Activated T-cell treated with anti-CD3 and anti-CD28 coated beads for 24 hours (primary cell): ENCODE results near the gene USE1.

Source experiments
- DNase-seq: peaks from one replicate; pipeline ENCODE4 v3.0.0-alpha.2; 2020; ENCODE audit warnings: low read depth

The USE1 gene

GRCh38 chr19:17235971-17236777 lies 21.0 kb downstream of the USE1 start:
- DNase-seq: no peak

GRCh38 chr19:17236811-17237543 lies 21.8 kb downstream of the USE1 start:
- no peak for DNase-seq

DNA sequence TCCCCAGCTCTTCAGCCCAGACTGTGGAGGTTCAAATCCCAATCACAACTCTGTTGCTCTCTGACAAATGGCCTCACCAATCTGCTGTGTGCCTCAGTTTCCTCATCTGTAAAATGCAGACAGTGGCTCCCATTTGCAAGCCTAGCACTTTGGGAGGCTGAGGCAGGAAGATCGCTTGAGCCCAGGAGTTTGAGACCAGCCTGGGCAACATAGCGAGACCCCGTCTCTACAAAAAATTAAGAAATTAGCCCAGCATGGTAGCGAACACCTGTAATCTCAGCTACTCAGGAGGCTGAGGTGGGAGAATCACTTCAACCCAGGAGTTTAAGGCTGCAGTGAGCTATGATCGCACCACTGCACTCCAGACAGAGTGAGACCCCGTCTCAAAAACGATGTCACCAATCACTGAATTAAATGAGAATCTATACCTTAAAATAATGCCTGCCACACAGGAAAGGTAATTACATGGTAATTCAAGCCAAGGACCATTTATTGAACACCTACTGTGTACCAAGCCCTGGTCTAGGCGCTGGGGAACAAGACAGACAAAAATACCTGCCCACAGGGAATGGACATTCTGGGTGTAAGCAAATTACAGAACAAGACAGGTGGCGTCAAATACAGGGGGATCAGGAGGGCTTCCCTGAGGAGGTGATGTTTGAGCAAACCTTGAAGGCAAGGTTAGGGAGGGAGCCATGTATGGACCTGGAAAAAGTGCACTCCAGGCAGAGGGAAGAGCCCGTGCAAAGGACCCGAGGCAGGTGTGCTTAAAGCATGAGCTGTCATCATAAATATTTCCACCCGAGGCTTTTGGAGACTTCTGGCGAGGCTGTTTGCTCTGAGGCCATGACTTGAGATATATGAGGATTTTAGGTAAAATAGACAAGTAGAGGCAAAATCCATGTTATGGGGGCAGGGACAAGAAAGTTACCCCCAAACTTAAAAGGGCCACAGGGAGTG lies 22.9 kb downstream of the USE1 start:
- DNase-seq: no peak

- DNase-seq: no peak
Observed at GRCh38 chr19:17240062-17240752, 25.1 kb downstream of the USE1 start.

GRCh38 chr19:17240826-17241399 lies 25.8 kb downstream of the USE1 start:
- DNase-seq: no peak

DNA sequence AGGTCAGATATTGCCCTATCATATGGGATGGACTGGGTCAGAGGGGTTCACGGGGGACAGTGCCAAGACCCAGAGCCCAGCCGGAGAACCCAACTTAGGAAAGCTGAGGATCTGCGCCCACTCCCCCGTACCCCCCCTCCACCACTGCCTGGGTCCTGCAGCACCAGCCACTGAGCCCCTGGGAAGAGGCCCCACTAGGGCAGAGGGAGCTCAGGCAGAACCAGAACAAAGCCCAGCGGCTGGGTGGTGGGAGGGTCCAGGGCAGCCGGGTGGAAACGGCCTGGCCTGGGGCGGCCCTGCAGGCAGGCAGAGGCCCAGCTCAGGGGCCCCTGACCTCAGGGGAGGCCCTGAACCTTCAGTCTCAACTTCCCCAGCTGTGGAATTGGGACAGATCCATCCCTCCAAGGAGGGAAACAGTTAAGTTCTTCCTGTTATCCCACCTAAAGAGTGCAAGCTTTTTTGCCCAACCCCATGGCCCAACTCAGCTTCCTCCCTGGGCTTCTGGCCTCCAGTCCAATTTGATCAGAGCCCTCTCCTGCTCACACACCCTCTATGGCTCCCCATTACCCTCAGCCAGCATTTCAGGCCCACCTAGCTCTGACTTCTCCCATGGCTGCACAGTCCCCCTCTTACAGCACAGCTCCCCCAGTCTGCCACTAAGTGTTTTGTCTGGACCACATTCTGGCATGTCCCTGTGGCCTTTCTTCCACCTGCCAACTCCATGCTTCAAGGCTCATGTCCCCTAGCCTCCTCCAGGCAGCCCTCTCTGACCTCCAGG lies 27.5 kb downstream of the USE1 start:
- DNase-seq: no peak

DNA sequence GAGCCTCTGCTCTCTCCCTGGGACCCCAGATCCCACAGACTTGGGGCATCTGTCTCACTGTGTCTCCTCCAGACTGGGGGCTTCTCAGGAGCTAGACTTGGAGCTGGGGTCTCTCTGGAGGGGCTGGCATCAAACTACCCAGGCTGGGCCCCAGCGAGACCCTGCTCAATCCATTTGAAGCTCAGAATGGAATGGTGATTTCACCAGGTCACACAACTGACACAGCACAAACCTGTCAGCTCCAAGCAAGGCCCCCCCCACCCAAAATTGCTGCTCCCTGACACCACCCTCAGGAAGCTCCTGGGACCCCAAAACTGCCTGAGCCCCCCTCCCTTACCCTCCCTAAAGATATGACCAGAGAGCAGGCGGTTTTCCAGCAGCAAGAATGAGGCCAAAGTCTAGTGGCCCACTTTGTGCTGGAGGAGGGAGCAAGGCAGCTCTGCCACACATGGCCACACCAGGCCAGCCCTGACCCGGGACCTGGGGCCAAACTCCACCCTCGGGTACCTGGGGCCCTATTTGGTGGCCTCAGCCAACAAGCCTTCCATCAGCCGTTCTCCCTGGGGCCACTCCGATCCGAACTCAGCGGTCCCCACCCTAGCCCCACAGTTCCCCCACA lies 28.2 kb downstream of the USE1 start:
- no peak for DNase-seq

- DNase-seq: no peak
Observed at GRCh38 chr19:17243830-17244617, 28.9 kb downstream of the USE1 start.

- DNase-seq: no peak
Observed at GRCh38 chr19:17244618-17245534, 29.7 kb downstream of the USE1 start.

DNA sequence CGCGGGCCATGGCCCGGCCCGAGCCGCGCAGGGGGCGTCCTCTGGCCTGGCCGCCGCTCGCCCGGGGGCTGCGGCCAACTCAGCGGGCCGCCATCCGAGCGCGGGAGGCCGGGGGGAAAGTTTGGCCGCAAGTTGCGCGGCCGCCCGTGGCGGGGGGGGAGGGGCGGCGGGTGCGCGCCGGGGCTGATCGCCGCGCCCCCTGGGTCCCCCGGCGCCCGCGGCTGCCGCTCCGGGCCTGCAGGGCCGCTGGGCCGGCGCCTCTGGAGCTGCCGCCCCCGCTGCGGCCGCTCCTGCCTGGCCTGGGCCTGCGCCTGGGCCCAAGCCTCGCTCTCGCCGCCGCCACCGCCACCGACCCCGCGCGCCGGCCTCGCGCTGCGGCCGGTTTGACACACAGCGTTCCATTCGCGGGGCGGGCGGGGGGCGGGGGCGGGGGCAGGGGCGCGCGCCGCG lies 30.4 kb downstream of the USE1 start, which contains the start of gene NR2F6:
Gene NR2F6 (minus strand): TSS at position 385 of the 450 bp plus-strand sequence. CDS start 699 bp downstream, outside the sequence.
- DNase-seq: no peak

- no peak for DNase-seq
Observed at GRCh38 chr19:17246681-17247425, 31.7 kb downstream of the USE1 start.

DNA sequence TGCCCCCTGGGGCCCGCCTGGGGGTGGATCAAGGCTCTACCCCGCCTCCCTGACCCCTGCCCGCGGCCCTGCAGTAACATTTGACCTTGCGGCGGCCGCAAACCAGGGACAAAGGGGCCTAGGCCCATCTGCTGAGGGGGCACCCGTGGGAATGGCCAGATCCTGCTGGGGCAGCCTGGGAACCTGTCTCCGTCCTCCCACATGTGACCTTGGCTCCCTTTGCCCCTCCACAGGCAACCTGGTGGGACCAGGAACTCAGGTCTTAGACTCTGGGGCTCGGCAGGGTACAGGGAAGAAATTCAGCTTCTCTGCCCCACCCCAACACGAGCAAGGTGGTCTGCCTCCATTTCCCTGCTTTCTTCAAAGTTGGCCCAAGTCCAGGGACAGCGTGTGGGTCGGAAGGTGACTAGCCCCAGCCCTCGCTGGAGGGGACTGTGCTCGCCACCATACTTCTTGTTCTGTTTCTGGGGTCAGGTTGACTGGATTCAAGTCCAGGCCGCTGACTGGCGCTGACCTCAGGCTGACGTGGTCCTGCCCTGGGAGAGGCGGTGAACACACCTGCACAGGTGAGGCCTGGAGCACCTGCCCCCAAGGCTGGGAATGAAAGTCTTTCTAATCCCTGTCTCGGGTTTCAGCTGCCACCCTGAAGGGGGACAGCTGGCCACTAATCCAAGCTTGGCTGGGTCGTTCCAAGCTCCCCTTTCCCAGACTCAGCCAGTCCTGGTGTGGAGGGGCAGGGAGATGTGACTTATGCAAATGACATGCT lies 33.0 kb downstream of the USE1 start:
- no peak for DNase-seq

- no peak for DNase-seq
Observed at GRCh38 chr19:17249887-17250548, 34.9 kb downstream of the USE1 start.

DNA sequence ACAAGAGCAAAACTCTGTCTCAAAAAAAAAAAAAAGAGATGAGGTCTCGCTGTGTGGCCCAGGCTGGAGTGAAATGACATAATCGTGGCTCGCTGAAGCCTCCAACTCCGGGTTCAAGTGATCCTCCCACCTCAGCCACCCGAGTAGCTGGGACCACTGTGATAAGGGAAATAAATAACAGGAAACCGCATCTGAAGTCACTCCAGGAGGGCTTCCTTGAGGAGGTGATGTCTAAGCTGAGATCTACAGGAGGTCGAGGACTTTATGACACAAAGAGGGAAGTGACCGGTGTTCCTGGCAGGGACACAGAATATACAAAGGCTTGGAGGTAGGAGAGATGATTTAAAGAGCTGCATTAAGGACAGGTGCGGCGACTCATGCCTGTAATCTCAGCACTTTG lies 39.5 kb downstream of the USE1 start:
- no peak for DNase-seq

DNA sequence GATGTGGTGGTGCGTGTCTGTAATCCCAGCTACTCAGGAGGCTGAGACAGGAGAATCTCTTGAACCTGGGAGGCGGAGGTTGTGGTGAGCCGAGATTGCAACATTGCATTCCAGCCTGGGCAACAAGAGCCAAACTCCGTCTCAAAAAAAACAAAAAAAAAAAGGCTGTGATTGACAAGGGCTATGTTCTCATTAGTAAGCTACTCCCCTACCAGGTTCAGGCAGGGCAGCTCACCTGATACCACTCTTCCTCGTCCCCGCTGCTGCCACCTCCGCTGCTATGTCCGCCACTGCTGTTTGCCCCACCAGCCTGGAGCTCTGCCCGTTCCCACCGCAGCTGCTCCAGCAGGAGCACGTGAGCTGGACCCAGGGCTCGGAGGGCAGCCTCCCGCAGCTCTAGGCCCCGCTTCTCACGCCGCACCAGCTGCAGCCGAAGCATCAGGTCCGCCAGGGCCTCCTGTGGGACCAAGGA lies 40.0 kb downstream of the USE1 start:
- no peak for DNase-seq

DNA sequence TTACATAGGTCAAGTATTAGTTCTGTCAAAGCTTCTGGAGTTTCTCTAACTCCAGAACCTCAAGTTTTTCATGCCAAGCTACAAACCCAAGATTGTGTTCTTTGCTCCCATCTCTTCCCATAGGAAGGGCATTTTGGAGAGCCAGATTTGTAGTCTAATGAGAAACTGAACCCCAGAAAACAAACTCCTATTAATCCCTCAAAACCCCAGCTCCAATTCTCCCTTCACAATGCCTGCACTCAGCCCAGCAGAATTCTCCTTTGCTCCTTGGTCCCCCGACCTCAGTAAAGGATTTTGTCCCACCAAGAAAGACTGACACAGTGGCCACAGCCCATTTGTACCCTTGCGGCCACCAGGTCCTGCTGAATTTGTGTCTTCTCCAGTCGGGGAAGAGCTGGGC lies 41.0 kb downstream of the USE1 start:
- DNase-seq: no peak
